SK-N-MC (cell line): ENCODE results near the gene KANTR.

Source experiments
- DNase-seq: peaks from one replicate; pipeline ENCODE4 v3.0.0-alpha.2; 2011; ENCODE audit warnings: low read depth, low spot score
- H3K27ac ChIP-seq: fragments of 200-600 bp; sonication (generic); 2 replicates; pipeline ENCODE4 v1.5.1; 2016; ENCODE audit warnings: mixed run types
- H3K36me3 ChIP-seq: fragments of 200-600 bp; sonication (generic); 2 replicates; pipeline ENCODE4 v1.6.1; 2017; ENCODE audit warnings: antibody characterized with exemption, low read length, mixed read lengths; ENCODE audit not compliant: insufficient read depth
- H3K4me3 ChIP-seq: fragments of 200-600 bp; sonication (generic); 2 replicates; pipeline ENCODE4 v1.5.1; 2016
- H3K9ac ChIP-seq: fragments of 200-600 bp; sonication (generic); 2 replicates; pipeline ENCODE4 v1.8.0; 2017; ENCODE audit warnings: mixed run types, mixed read lengths; ENCODE audit not compliant: insufficient read length
- H3K9me3 ChIP-seq: fragments of 200-600 bp; sonication (generic); 2 replicates; pipeline ENCODE4 v1.6.1; 2017; ENCODE audit warnings: low read depth, mild to moderate bottlenecking, antibody characterized with exemption, low read length, moderate library complexity, mixed read lengths
- EZH2 ChIP-seq: fragments of 200-600 bp; sonication (generic); IDR thresholded peaks from one replicate; pipeline ENCODE4 v1.6.1; 2017; ENCODE audit warnings: antibody characterized with exemption
- FOXP2 ChIP-seq: optimal IDR thresholded peaks from 2 replicates; pipeline ENCODE3; 2011; ENCODE audit warnings: mild to moderate bottlenecking, moderate library complexity; ENCODE audit not compliant: insufficient read depth; ENCODE audit errors: extremely low read length, control extremely low read depth
- POLR2AphosphoS5 ChIP-seq: IDR thresholded peaks from 2 replicates; pipeline ENCODE4 v1.6.1; 2012; ENCODE audit warnings: mild to moderate bottlenecking, low read depth, low read length, borderline replicate concordance

The KANTR gene

DNA sequence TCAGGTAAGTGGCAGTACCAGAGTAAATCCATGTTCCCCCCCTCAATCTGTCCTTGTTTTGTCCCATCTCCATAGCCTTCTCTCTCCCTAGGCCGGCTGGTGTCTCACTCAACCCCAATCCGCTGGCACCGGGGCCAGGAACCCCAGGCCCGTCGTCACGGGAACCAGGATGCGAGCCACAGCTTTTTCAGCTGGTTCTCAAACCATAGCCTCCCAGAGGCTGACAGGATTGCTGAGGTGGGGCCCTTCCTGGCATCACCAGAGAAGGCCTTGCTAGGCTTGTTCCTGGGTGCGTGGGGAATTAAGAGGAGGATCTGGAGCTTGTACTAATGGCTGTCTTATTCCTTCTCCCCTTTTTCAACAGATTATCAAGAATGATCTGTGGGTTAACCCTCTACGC lies 9.1 kb upstream of the KANTR start:
- no peak overlapping the region for H3K27ac ChIP-seq
- TF ChIP-seq EZH2 = no peak
- TF ChIP-seq POLR2AphosphoS5 = no peak
- no peak for TF ChIP-seq FOXP2
- H3K4me3 ChIP-seq = no peak overlapping the region
- no peaks in the 10 kb centered on the region for H3K9me3 ChIP-seq
- peaks cover 44% of the 10 kb centered on the region; the same call in 1 of the 2 replicates for H3K36me3 ChIP-seq
- H3K9ac ChIP-seq = no peak overlapping the region
- DNase-seq = no peak

DNA sequence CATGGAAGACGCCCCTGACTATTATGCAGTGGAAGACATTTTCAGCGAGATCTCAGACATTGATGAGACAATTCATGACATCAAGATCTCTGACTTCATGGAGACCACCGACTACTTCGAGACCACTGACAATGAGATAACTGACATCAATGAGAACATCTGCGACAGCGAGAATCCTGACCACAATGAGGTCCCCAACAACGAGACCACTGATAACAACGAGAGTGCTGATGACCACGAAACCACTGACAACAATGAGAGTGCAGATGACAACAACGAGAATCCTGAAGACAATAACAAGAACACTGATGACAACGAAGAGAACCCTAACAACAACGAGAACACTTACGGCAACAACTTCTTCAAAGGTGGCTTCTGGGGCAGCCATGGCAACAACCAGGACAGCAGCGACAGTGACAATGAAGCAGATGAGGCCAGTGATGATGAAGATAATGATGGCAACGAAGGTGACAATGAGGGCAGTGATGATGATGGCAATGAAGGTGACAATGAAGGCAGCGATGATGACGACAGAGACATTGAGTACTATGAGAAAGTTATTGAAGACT lies 8.2 kb upstream of the KANTR start:
- no peak overlapping the region for H3K4me3 ChIP-seq
- no peak overlapping the region for H3K27ac ChIP-seq
- no peak for TF ChIP-seq POLR2AphosphoS5
- no peak for TF ChIP-seq EZH2
- TF ChIP-seq FOXP2 = no peak
- H3K36me3 ChIP-seq = peaks cover 44% of the 10 kb centered on the region; the same call in 1 of the 2 replicates
- DNase-seq = no peak
- H3K9ac ChIP-seq = no peak overlapping the region
- no peaks in the 10 kb centered on the region for H3K9me3 ChIP-seq

DNA sequence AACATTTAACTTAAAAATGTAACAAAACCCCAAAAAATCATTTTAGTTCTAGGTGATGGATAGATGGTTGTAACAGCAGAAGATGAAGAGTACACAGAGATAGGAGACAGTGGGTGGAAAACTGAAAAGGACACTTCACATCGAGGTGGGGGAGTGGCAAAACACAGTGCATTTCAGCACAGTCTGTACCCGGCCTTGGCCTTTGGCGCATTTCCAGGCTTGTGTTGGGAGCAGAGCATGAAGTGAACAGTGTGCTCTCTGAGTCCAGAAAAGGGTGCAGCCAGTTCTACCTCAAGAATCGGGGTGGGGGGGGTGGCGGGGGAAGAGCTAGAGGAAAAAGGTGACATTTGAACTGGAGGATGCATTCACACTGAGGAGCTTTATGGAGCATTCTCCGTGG lies 7.5 kb upstream of the KANTR start:
- Histone ChIP-seq H3K36me3 (peaks cover 44% of the 10 kb centered on the region; the same call in 1 of the 2 replicates), H3K9ac (no peak overlapping the region), H3K27ac (no peak overlapping the region), H3K4me3 (no peak overlapping the region), H3K9me3 (no peaks in the 10 kb centered on the region)
- DNase-seq = no peak
- TF ChIP-seq FOXP2 (no peak), POLR2AphosphoS5 (no peak), EZH2 (no peak)

DNA sequence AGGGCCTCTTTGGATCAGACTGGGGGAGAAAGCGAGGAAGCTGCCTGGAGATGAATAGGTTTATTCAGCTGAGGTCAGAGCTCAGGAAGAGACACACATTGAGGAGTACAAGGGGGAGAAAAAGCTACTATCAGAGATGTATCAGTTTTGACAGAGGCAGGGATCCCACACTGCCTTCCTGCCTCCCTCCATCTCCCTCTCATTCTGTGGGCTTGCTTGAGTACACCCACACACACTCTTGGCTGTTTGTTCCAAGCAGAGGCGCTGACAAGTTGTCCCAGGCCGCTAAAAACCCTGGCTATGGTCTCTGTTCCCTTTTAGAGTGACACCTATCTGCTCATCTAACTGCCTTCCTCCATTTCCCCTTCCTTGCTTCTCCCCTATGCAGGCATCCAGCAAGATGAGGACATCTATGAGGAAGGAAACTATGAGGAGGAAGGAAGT lies 6.5 kb upstream of the KANTR start:
- H3K36me3 ChIP-seq = peaks cover 44% of the 10 kb centered on the region; the same call in 1 of the 2 replicates
- H3K9ac ChIP-seq = no peak overlapping the region
- TF ChIP-seq POLR2AphosphoS5 (no peak), FOXP2 (no peak), EZH2 (no peak)
- no peaks in the 10 kb centered on the region for H3K9me3 ChIP-seq
- DNase-seq = no peak
- H3K4me3 ChIP-seq = no peak overlapping the region
- peak overlapping the region; percentile 84; the same call in 1 of the 2 replicates for H3K27ac ChIP-seq

DNA sequence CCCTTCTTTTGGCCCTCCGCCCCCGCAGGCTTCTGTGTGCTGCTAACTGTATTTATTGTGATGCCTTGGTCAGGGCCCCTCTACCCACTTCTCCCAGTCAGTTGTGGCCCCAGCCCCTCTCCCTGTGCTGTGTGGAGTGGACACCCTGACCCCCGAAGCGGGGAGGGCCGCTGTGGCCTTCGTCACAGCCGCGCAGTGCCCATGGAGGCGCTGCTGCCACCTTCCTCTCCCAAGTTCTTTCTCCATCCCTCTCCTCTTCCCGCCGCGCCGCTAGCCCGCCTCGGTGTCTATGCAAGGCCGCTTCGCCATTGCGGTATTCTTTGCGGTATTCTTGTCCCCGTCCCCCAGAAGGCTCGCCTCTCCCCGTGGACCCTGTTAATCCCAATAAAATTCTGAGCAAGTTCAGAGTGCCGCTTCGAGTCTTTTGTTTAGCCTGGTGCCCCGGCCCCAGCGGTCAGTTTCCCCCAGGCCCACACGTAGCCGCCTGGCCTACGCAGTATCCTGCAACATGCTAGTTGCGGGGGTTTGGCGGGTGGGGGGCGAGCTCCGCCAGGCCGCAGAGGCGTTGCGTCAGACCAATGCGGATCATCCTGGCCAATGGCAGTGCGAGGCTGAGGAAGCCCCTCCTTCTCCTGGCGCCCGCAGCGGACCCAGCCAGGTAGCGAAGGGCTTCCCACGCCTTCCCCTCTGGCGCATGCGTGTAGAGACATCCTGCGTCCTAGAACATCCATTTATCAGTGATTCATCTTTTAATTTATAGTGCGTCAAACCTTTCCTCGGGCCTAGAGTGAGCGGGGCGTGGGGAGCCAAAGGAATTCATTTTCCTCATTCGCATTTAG lies 5.6 kb upstream of the KANTR start:
- H3K36me3 ChIP-seq = peaks cover 43% of the 10 kb centered on the region; the same call in 1 of the 2 replicates
- H3K9ac ChIP-seq = peak overlapping the region; percentile 58
- peak overlapping the region; percentile 77 for H3K4me3 ChIP-seq
- H3K9me3 ChIP-seq = no peaks in the 10 kb centered on the region
- H3K27ac ChIP-seq = peak overlapping the region; percentile 84
- DNase-seq = no peak
- TF ChIP-seq EZH2 (no peak), POLR2AphosphoS5 (peak; percentile 60; the same call in 1 of the 2 replicates), FOXP2 (peak; percentile 39)

DNA sequence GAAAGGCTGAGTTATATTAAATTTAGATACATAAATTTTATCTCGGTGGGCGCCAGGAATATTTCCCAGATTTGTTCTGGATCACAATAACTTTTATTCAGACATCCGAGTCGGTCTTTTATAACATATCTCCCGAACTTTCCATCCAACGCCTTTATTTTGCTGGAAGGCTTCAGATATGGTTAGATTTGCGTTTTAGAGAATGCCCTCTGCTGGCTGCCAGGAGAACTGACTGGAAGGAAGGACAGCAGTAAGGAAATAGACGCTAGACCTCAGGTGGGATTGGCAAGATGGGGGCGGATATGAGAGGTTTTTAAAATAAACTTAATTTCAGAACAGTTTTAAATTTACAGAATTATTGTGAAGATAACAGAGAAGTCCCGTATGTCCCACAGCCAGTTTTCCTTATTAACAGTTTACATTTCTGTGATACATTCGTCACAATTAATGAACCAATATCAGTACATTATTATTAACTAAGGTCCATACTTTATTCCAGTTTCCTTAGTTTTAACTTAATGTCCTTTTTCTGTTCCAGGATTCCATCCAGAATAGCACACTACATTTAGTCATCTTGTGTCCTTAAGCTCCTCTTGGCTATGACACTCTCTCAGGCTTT lies 4.6 kb upstream of the KANTR start:
- peak overlapping the region; percentile 84 for H3K27ac ChIP-seq

DNA sequence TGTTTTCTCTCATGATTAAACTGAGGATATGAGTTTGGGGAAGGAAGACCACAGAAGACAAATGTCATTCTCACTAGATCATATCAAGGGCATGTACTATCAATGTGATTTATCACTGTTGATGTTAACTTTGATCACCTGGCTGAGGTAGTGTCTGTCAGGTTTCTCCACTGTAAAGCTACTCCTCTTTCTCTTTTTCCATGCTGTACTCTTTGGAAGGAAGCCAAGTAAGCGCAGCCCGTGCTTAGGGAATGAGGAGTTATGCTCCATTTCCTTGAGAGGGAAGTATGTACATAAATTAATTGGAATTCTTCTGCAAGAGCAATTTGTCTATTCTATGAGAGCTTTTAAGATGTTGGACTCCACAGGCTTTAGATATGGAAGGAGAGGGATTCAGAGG lies 4.0 kb upstream of the KANTR start:
- H3K36me3 ChIP-seq = peaks cover 28% of the 10 kb centered on the region; the same call in 1 of the 2 replicates
- no peak for DNase-seq
- TF ChIP-seq EZH2 (no peak), POLR2AphosphoS5 (no peak), FOXP2 (no peak)
- H3K27ac ChIP-seq = peak overlapping the region; percentile 4
- H3K4me3 ChIP-seq = no peak overlapping the region
- H3K9ac ChIP-seq = no peak overlapping the region
- no peaks in the 10 kb centered on the region for H3K9me3 ChIP-seq

More for the DNA sequence above, 4.6 kb upstream of the KANTR start:
- DNase-seq = peak; percentile 56
- no peak for TF ChIP-seq FOXP2
- TF ChIP-seq POLR2AphosphoS5 = no peak
- TF ChIP-seq EZH2 = no peak
- peak overlapping the region; percentile 58 for H3K9ac ChIP-seq
- peak overlapping the region; percentile 77 for H3K4me3 ChIP-seq
- H3K36me3 ChIP-seq = peaks cover 34% of the 10 kb centered on the region; the same call in 1 of the 2 replicates
- H3K9me3 ChIP-seq = no peaks in the 10 kb centered on the region

DNA sequence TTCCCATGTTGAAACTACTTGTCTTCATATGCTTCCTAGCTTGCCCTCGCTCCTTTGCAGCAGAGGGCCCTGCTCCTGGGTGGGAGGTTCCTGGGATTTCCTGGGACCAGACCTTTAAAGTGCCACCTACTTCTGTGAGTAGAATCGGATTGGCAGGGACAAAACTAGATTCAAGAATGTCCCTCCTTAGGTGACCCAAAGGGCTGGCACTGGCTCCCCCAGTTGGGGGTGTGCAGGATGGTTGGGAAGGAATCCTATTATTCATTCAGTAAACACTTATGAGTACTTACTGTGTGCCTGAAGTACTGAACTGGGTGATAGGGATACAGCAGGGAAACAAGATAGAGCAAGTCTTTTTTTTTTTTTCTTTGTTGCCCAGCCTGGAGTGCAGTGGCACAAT lies 2.6 kb upstream of the KANTR start:
- H3K9me3 ChIP-seq = no peaks in the 10 kb centered on the region
- no peak overlapping the region for H3K9ac ChIP-seq
- DNase-seq = no peak
- TF ChIP-seq EZH2 = no peak
- no peak for TF ChIP-seq POLR2AphosphoS5
- no peak overlapping the region for H3K4me3 ChIP-seq
- H3K36me3 ChIP-seq = peaks cover 13% of the 10 kb centered on the region; the same call in 1 of the 2 replicates
- peak overlapping the region; percentile 36 for H3K27ac ChIP-seq
